Measurements from ENCODE around the gene SLN. TPM values are rescaled to one million over a fixed set of nuclear protein-coding genes. Genes with fewer than 3 reads are reported as not detected.

SLN gene
- total and polyA plus RNA-seq, 9 of the 15 experiments (the other 6 are each of a cell fraction or from before 2014, with no cell fraction given) = not detected

- TF ChIP-seq TBL1XR1 (IDR thresholded peaks at IDR 0.05; ENCODE audit: low read length in 2 of 2) = no peak
- TF ChIP-seq MED1 (CRISPR knock-in tag; IDR thresholded peaks at IDR 0.05; ENCODE audit: borderline replicate concordance) = no peak
- no peak for TF ChIP-seq THAP7 (CRISPR knock-in tag; IDR thresholded peaks at IDR 0.05)
- TF ChIP-seq NR4A1 (CRISPR knock-in tag; IDR thresholded peaks at IDR 0.05) = no peak
- TF ChIP-seq NR4A1 (tag; IDR thresholded peaks at IDR 0.05) = no peak
- no peak for TF ChIP-seq ELK3 (CRISPR knock-in tag; IDR thresholded peaks at IDR 0.05)
- TF ChIP-seq NFRKB (IDR thresholded peaks at IDR 0.05; ENCODE audit: low read depth) = no peak
- no peak for TF ChIP-seq ZC3H4 (CRISPR knock-in tag; IDR thresholded peaks at IDR 0.05; ENCODE audit: borderline replicate concordance)
- TF ChIP-seq MEF2A (IDR thresholded peaks at IDR 0.05; ENCODE audit: control insufficient read depth, low read depth, low read length) = no peak
Measured at GRCh38 chr11:107704451-107704850, 7.4 kb downstream of the SLN start (continued).

- Histone ChIP-seq H4K20me1 (replicated peaks; ENCODE audit: control insufficient read depth, insufficient read depth, low read length) (peaks cover 3% of the 10 kb centered on the region; the same call in 1 of the 2 replicates), H3K4me3 (no peak overlapping the region), H3K9me1 (ENCODE audit: control insufficient read depth, insufficient read depth, low read length) (no peaks in the 10 kb centered on the region), H3K9me3 (replicated peaks; ENCODE audit: control insufficient read depth, insufficient read depth, low read depth, low read length) (no peaks in the 10 kb centered on the region), H3K4me1 (replicated peaks in 1 of 2; ENCODE audit: control insufficient read depth in 2 of 2, insufficient read depth in 2 of 2, low read length in 2 of 2) (no peaks in the 10 kb centered on the region; a peak in 1 of 5 replicates), H3K36me3 (ENCODE audit: control insufficient read depth, insufficient read depth, low read length) (no peaks in the 10 kb centered on the region), H3K27ac (ENCODE audit: extremely low read depth, low read depth, low read length) (no peak overlapping the region), H3K79me2 (ENCODE audit: control insufficient read depth, insufficient read depth, low read length) (no peaks in the 10 kb centered on the region), H2AFZ (ENCODE audit: low read depth, low read length) (no peak overlapping the region), H3K4me2 (ENCODE audit: insufficient read depth, low read length) (no peak overlapping the region), H3K27me3 (ENCODE audit: control insufficient read depth in 2 of 2, insufficient read depth in 2 of 2, low read length in 2 of 2) (peaks cover 4 to 10% of the 10 kb centered on the region in 2 experiments), H3K9ac (ENCODE audit: insufficient read depth in 1 of 2, low read depth in 2 of 2, low read length in 2 of 2) (no peak overlapping the region)
- WGBS (ENCODE audit: insufficient coverage, low coverage, missing lambda C conversion rate) = 0% methylated on average over 2 of the region's 2 CpGs
- FAIRE-seq = no peak
- no peak for ATAC-seq
- no peak for DNase-seq (ENCODE audit: extremely low read depth in 1 of 4, low spot score in 3 of 4)
- CTCF ChIA-PET (ENCODE audit: low intra/inter-chr PET ratio) = no interaction called here
- in situ Hi-C loops (cut with MboI) = no loop called here
- intact Hi-C loops (cut with micrococcal nuclease) = no loop called here
- no TSS peak for BruUV-seq (replicated peaks)
- TF ChIP-seq AFF4 (CRISPR knock-in tag; IDR thresholded peaks at IDR 0.05) (no peak), ZC3H11A (IDR thresholded peaks at IDR 0.05; ENCODE audit: low read depth, low read length) (no peak), ELK3 (CRISPR knock-in tag; IDR thresholded peaks at IDR 0.05) (no peak), GABPB1 (CRISPR knock-in tag; IDR thresholded peaks at IDR 0.05) (no peak)
- POLR2A ChIA-PET = no interaction called here
Measured at GRCh38 chr11:107702723-107703122, 9.1 kb downstream of the SLN start.
